DND-41 (cell line): Measurements from ENCODE around the gene CORO6.

ENCODE experiments used
- ATAC-seq: fragments of 200-7000 bp; cut with Tn5 transposase; 3 replicates; pipeline ENCODE4 v1.9.1; 2021; ENCODE audit warnings: low read depth; ENCODE audit not compliant: insufficient read depth
- DNase-seq: peaks from one replicate; pipeline ENCODE4 v3.0.0-alpha.2; 2020
- H2AFZ ChIP-seq: 2 replicates; pipeline ENCODE4 v1.6.0; 2012; ENCODE audit warnings: low read depth, low read length
- H3K27ac ChIP-seq: 2 replicates; pipeline ENCODE4 v1.5.1; 2012; ENCODE audit warnings: low read length, inconsistent platforms
- H3K27me3 ChIP-seq: fragments of 200-600 bp; sonication (generic); 2 replicates; pipeline ENCODE4 v1.6.0; 2012; ENCODE audit warnings: low read length, mild to moderate bottlenecking, inconsistent platforms; ENCODE audit not compliant: insufficient read depth, poor library complexity
- H3K36me3 ChIP-seq: 2 replicates; pipeline ENCODE4 v1.5.1; 2012; ENCODE audit warnings: low read length, inconsistent platforms; ENCODE audit not compliant: insufficient read depth
- H3K4me1 ChIP-seq: 2 replicates; pipeline ENCODE4 v1.5.1; 2012; ENCODE audit warnings: mild to moderate bottlenecking, low read length; ENCODE audit not compliant: insufficient read depth
- H3K4me2 ChIP-seq: 2 replicates; pipeline ENCODE4 v1.6.0; 2012; ENCODE audit warnings: mild to moderate bottlenecking, moderate library complexity, low read length, inconsistent platforms; ENCODE audit not compliant: insufficient read depth
- H3K4me3 ChIP-seq, 2 experiments: fragments of 200-600 bp in 1 of 2; shearing (Covaris generic) in 1 of 2; 2 replicates each; pipeline ENCODE4 v1.5.1; 2012 to 2016; ENCODE audit warnings: inconsistent platforms in 2 of 2, low read length in 2 of 2, mild to moderate bottlenecking in 2 of 2, low read depth in 1 of 2, moderate library complexity in 1 of 2
- H3K79me2 ChIP-seq: 2 replicates; pipeline ENCODE4 v1.6.0; 2012; ENCODE audit warnings: low read length, inconsistent platforms; ENCODE audit not compliant: insufficient read depth
- H3K9ac ChIP-seq: 2 replicates; pipeline ENCODE4 v1.6.0; 2012; ENCODE audit warnings: low read depth, mild to moderate bottlenecking, inconsistent platforms, low read length, moderate library complexity
- H3K9me3 ChIP-seq: 2 replicates; pipeline ENCODE4 v1.5.1; 2012; ENCODE audit warnings: low read length, moderate library complexity, mild to moderate bottlenecking, inconsistent platforms; ENCODE audit not compliant: insufficient read depth, severe bottlenecking
- H4K20me1 ChIP-seq: 2 replicates; pipeline ENCODE4 v1.6.0; 2012; ENCODE audit warnings: low read length; ENCODE audit not compliant: insufficient read depth
- CTCF ChIP-seq: IDR thresholded peaks from 2 replicates; pipeline ENCODE4 v1.5.1; 2012; ENCODE audit warnings: borderline replicate concordance, low read length, moderate library complexity, mild to moderate bottlenecking; ENCODE audit not compliant: poor library complexity, severe bottlenecking; ENCODE audit errors: extremely low read depth
- EZH2 ChIP-seq: IDR thresholded peaks from 3 replicates; pipeline ENCODE4 v1.6.1; 2012; ENCODE audit warnings: borderline replicate concordance, low read depth, mild to moderate bottlenecking, moderate library complexity, low read length, inconsistent platforms; ENCODE audit not compliant: severe bottlenecking

CORO6 gene

GRCh38 chr17:29575511-29576213 is 47.0 kb downstream of the CORO6 start:
- H3K27me3 ChIP-seq, result no peaks in the 10 kb centered on the region
- DNase-seq (no peak), ATAC-seq (no peak)
- H3K9me3 ChIP-seq, result no peaks in the 10 kb centered on the region
- H2AFZ ChIP-seq, result no peak overlapping the region
- no peak overlapping the region for H3K9ac ChIP-seq
- TF ChIP-seq EZH2 (no peak), CTCF (no peak)
- H3K36me3 ChIP-seq, result peaks cover 83% of the 10 kb centered on the region
- 0 out of 2 replicates have a peak overlapping the region, but pooled peaks have one; percentile 10 for H3K27ac ChIP-seq
- H3K4me3 ChIP-seq, result no peak overlapping the region
- H4K20me1 ChIP-seq, result peaks cover 66% of the 10 kb centered on the region
- 0 out of 2 replicates have a peak, but pooled peaks cover 4% of the 10 kb centered on the region for H3K79me2 ChIP-seq
- H3K4me1 ChIP-seq, result peaks cover 2% of the 10 kb centered on the region
- H3K4me2 ChIP-seq, result no peak overlapping the region

- H3K27me3 ChIP-seq, result no peaks in the 10 kb centered on the region
- peaks cover 79% of the 10 kb centered on the region for H3K36me3 ChIP-seq
- peaks cover 7% of the 10 kb centered on the region for H3K4me1 ChIP-seq
- TF ChIP-seq EZH2, result no peak
- no peak for TF ChIP-seq CTCF
- no peak overlapping the region for H3K4me3 ChIP-seq
- no peak overlapping the region for H3K9ac ChIP-seq
- peaks cover 6% of the 10 kb centered on the region for H3K79me2 ChIP-seq
- H3K4me2 ChIP-seq, result no peak overlapping the region
- no peak overlapping the region for H2AFZ ChIP-seq
- H3K9me3 ChIP-seq, result no peaks in the 10 kb centered on the region
- ATAC-seq, result no peak
- H4K20me1 ChIP-seq, result peaks cover 60% of the 10 kb centered on the region
- DNase-seq, result no peak
- 0 out of 2 replicates have a peak overlapping the region, but pooled peaks have one; percentile 10 for H3K27ac ChIP-seq
Observed at GRCh38 chr17:29574732-29575510, 47.8 kb downstream of the CORO6 start.

GRCh38 chr17:29573871-29574731 is 48.6 kb downstream of the CORO6 start:
- DNase-seq (no peak), ATAC-seq (no peak)
- Histone ChIP-seq H3K36me3 (peaks cover 71% of the 10 kb centered on the region), H2AFZ (no peak overlapping the region), H3K79me2 (peaks cover 12% of the 10 kb centered on the region), H3K9ac (no peak overlapping the region), H4K20me1 (peaks cover 59% of the 10 kb centered on the region; the same call in 1 of the 2 replicates), H3K4me3 (no peak overlapping the region), H3K4me2 (no peak overlapping the region), H3K9me3 (no peaks in the 10 kb centered on the region), H3K4me1 (peaks cover 15% of the 10 kb centered on the region), H3K27me3 (no peaks in the 10 kb centered on the region), H3K27ac (no peak overlapping the region)
- TF ChIP-seq EZH2 (no peak), CTCF (no peak)
